OCI-LY7 (cell line): ENCODE data around the gene MILR1.

Experiments used
- CTCF ChIP-seq: fragments of 200-600 bp; sonication (generic); conservative IDR thresholded peaks from 2 replicates; pipeline ENCODE4 v1.5.1; 2014; ENCODE audit warnings: mild to moderate bottlenecking, antibody characterized with exemption, low read length, moderate library complexity, mixed read lengths
- EZH2phosphoT487 ChIP-seq: fragments of 200-600 bp; sonication (generic); IDR thresholded peaks from 2 replicates; pipeline ENCODE4 v1.6.1; 2018; ENCODE audit warnings: low read depth, borderline replicate concordance, mild to moderate bottlenecking, mixed run types, antibody characterized with exemption, low read length, moderate library complexity, mixed read lengths

GRCh38 chr17:64455993-64456885 lies 7.3 kb downstream of the MILR1 start:
- no peak for TF ChIP-seq CTCF
- no peak for TF ChIP-seq EZH2phosphoT487
